GM08714 (cell line): Measurements from ENCODE around the gene TOM1L2.
"Not testable (repeated sequence)": the region's sequence is repeated elsewhere in the genome, so short reads cannot be mapped to it uniquely, and the experiment has no call there.

Experiments used
- H3K4me3 ChIP-seq: fragments of 200-500 bp; sonication (Bioruptor generic); 2 replicates; pipeline ENCODE4 v1.5.1; 2014; ENCODE audit warnings: mild to moderate bottlenecking, low read length, inconsistent platforms
- ZNF274 ChIP-seq: IDR thresholded peaks from 2 replicates; pipeline ENCODE4 v1.6.1; 2012; ENCODE audit warnings: mild to moderate bottlenecking, low read depth, low read length

Gene TOM1L2

GRCh38 chr17:17950347-17950746 is 21.9 kb downstream of the TOM1L2 start:
- H3K4me3 ChIP-seq, result no peak overlapping the region
- no peak for TF ChIP-seq ZNF274

DNA sequence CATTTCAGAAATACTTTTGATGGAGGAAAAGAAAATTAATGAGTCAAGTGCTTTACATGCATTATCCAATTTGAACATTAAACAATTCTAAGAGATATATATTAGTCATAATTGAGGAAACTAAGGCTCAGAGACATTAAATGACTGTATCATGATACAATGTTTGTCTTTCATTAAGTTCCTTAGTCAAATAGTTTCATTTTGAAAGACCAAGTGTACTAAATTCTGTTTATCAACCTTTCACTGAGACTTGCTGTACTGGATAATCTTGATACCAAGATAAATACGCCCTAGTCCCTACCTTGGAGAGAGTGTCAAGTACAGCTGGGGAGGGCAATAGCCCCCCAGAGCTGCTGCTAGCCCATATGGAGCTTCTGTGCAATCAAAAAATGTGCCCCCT is 24.2 kb downstream of the TOM1L2 start:
- TF ChIP-seq ZNF274, result no peak
- H3K4me3 ChIP-seq, result no peak overlapping the region

GRCh38 chr17:17947309-17947708 is 24.9 kb downstream of the TOM1L2 start:
- H3K4me3 ChIP-seq, result no peak overlapping the region
- no peak for TF ChIP-seq ZNF274

GRCh38 chr17:17946093-17946492 is 26.1 kb downstream of the TOM1L2 start:
- no peak for TF ChIP-seq ZNF274
- no peak overlapping the region for H3K4me3 ChIP-seq

GRCh38 chr17:17944743-17945142 is 27.5 kb downstream of the TOM1L2 start:
- no peak for TF ChIP-seq ZNF274
- H3K4me3 ChIP-seq, result no peak overlapping the region

DNA sequence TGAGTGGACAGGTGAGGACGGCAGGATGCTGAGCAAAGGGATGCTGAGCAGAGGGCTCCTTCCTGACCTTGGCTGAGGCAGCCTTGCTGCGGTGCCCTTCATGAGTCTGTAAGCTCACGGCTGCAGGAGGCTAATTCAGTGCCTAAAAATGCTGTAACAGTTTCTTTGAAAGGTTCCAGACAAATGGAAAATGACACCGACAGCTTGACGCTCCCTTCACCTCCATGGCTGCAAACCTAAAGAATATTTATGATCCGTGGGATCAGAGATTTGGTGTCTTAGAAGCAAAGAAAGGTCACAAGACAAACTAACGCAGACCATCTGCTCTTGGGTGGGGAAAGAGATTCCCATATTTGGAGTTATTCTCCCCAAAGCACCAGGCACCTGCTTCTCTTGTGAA is 28.0 kb downstream of the TOM1L2 start:
- no peak for TF ChIP-seq ZNF274
- no peak overlapping the region for H3K4me3 ChIP-seq

GRCh38 chr17:17943281-17943984 is 28.8 kb downstream of the TOM1L2 start:
- no peak for TF ChIP-seq ZNF274
- H3K4me3 ChIP-seq, result no peak overlapping the region

DNA sequence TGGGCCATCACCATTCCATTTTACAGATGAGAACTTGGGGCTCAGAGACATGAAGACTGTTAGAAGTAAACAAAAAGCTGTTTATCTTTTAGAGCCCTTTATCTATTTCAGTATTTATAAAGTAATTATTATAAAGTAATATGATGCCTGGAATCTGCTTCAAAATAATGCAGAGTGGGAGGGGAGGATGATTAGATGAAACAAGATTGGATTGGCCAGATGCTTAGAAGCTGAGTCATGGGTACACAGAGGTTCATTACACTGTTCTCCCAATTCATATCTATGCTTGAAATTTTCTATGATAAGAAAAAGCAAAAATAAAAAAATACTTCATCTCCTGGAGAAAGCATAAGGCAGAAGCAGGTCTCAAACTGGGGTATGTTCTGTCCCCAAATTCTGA is 29.4 kb downstream of the TOM1L2 start:
- no peak for TF ChIP-seq ZNF274
- H3K4me3 ChIP-seq, result no peak overlapping the region

- no peak for TF ChIP-seq ZNF274
- H3K4me3 ChIP-seq, result no peak overlapping the region
Measured at GRCh38 chr17:17941015-17941414, 31.2 kb downstream of the TOM1L2 start.

- no peak for TF ChIP-seq ZNF274
- H3K4me3 ChIP-seq, result no peak overlapping the region
Measured at GRCh38 chr17:17940441-17940911, 31.7 kb downstream of the TOM1L2 start.

GRCh38 chr17:17939941-17940340 is 32.3 kb downstream of the TOM1L2 start:
- H3K4me3 ChIP-seq, result not testable (repeated sequence)

GRCh38 chr17:17938388-17939107 is 33.7 kb downstream of the TOM1L2 start:
- TF ChIP-seq ZNF274, result no peak
- no peak overlapping the region for H3K4me3 ChIP-seq

DNA sequence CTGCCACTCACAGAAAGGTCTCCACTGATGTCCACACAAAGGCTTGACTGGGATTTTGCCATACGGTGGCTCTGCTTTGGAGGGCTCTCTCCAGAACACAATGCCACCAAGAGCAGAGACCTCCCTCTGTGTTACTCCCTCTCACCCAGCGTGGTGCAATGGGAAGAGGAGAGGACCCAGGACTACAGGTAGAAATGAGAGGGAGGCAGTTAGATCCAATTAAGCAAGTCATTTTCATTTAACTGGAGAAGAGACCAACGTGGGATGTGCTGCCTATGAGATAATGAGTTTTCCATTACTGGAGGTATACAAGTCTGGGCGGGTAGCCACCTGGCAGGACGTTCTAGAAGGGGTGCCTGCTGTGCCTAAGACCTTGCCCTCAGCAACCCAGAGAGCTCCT is 34.2 kb downstream of the TOM1L2 start:
- H3K4me3 ChIP-seq, result no peak overlapping the region
- TF ChIP-seq ZNF274, result no peak

DNA sequence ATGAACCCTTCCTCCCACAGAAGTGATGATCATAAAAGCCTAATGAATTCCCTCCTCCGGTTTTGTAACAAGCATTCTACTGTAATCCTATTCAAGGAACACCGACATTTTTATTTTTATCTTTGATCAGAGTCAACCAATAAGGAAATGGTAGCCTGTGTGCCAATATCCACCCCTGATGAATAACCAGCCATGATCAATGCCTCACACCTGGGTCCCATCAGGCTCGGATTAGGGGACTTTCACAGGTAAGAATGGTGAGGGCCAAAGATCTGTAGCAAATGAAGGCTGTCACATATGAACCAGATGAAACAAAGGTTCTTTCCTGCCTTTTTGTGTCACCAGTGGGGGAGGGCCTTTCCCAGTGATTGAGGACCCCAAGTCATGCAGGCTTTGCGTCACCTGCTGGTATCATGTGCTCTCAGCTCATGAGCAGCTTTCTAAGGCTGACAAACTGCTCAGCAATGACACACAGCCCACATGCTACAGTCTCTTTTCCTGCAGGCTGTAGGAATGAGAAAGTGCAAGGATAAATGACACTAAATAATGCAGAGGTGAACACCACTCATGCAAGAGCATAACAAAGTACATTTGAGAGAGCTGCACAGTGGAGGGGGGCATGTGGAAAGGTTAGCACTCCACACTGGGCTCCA is 34.9 kb downstream of the TOM1L2 start:
- no peak overlapping the region for H3K4me3 ChIP-seq
- no peak for TF ChIP-seq ZNF274
